Measurements from ENCODE around the gene INVS. TPM values are rescaled to one million over a fixed set of nuclear protein-coding genes. Genes with fewer than 3 reads are reported as not detected.
A peak's percentile ranks its signal among the peaks of the same experiment; 100 is the strongest.

The INVS gene
- total RNA-seq, 1 donor from 2014 or later, result 20.5 TPM

GRCh38 chr9:100267211-100267610, 168.2 kb downstream of the INVS start:
- no peak for TF ChIP-seq CTCF (IDR thresholded peaks at IDR 0.05; ENCODE audit: insufficient read depth, low read length, severe bottlenecking)
- FAIRE-seq (no peak), DNase-seq (ENCODE audit: low read depth) (no peak)
- H3K4me3 ChIP-seq (ENCODE audit: low read depth, low read length), result no peak overlapping the region
- H3K36me3 ChIP-seq (ENCODE audit: control insufficient read depth, insufficient read depth, low read length), result peaks cover 2% of the 10 kb centered on the region
- no peaks in the 10 kb centered on the region for H3K27me3 ChIP-seq (ENCODE audit: control insufficient read depth, insufficient read depth, low read length)

DNA sequence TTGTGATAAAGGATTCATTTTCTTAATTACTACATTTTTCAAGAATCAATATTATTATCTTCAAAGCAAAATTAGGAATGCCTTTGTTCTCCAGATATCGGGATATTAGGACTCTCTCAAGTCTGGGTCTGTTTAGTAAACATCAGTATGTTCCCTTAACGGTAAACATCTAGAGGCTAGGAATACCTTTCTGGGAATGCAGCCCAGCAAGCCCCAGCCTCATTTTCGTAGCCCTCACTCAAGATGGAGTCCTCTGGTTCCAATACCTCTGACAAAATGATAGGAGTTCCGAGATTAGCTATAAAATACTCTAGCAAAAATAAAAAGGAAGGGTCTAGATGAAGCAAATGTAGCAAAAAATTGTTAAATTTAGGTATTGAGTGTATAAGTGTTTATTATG, 169.2 kb downstream of the INVS start:
- no peak for TF ChIP-seq CTCF (IDR thresholded peaks at IDR 0.05; ENCODE audit: insufficient read depth, low read length, severe bottlenecking)
- DNase-seq (ENCODE audit: low read depth) (no peak), FAIRE-seq (no peak)
- Histone ChIP-seq H3K27me3 (ENCODE audit: control insufficient read depth, insufficient read depth, low read length) (no peaks in the 10 kb centered on the region), H3K36me3 (ENCODE audit: control insufficient read depth, insufficient read depth, low read length) (peaks cover 2% of the 10 kb centered on the region), H3K4me3 (ENCODE audit: low read depth, low read length) (no peak overlapping the region)

- TF ChIP-seq CTCF (IDR thresholded peaks at IDR 0.05; ENCODE audit: insufficient read depth, low read length, severe bottlenecking), result no peak
- H3K27me3 ChIP-seq (ENCODE audit: control insufficient read depth, insufficient read depth, low read length), result no peaks in the 10 kb centered on the region
- H3K36me3 ChIP-seq (ENCODE audit: control insufficient read depth, insufficient read depth, low read length), result peaks cover 2% of the 10 kb centered on the region
- no peak overlapping the region for H3K4me3 ChIP-seq (ENCODE audit: low read depth, low read length)
- FAIRE-seq (no peak), DNase-seq (ENCODE audit: low read depth) (no peak)
Measured at GRCh38 chr9:100269656-100270055, 170.6 kb downstream of the INVS start.

GRCh38 chr9:100277166-100277979, 178.3 kb downstream of the INVS start:
- DNase-seq (ENCODE audit: low read depth), result peak; percentile 8

DNA sequence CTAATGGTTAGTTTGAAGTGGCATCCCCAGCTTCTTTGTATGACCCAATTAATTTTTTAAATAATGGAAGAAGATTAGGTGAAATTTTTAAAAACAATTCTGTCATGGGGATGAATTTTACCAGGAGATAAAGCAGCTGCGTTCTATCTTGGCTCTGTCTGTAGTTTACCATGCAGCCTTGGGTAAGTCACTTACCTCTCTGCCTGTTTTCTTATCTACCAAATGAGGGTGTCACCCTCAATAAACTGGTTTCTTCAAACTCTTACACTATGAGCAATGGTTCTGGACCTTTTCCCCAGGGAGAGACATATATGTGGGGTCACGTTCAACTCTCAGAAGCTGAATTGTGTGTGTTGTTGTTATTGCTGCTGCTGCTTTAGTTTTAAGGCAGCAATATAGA, 182.0 kb downstream of the INVS start:
- no peak for TF ChIP-seq CTCF (IDR thresholded peaks at IDR 0.05; ENCODE audit: insufficient read depth, low read length, severe bottlenecking)
- FAIRE-seq (no peak), DNase-seq (ENCODE audit: low read depth) (no peak)
- Histone ChIP-seq H3K27me3 (ENCODE audit: control insufficient read depth, insufficient read depth, low read length) (no peaks in the 10 kb centered on the region), H3K36me3 (ENCODE audit: control insufficient read depth, insufficient read depth, low read length) (peaks cover 3% of the 10 kb centered on the region), H3K4me3 (ENCODE audit: low read depth, low read length) (no peak overlapping the region)

More at GRCh38 chr9:100277166-100277979, 178.3 kb downstream of the INVS start:
- no peak for TF ChIP-seq CTCF (IDR thresholded peaks at IDR 0.05; ENCODE audit: insufficient read depth, low read length, severe bottlenecking)
- Histone ChIP-seq H3K27me3 (ENCODE audit: control insufficient read depth, insufficient read depth, low read length) (no peaks in the 10 kb centered on the region), H3K36me3 (ENCODE audit: control insufficient read depth, insufficient read depth, low read length) (no peaks in the 10 kb centered on the region), H3K4me3 (ENCODE audit: low read depth, low read length) (no peak overlapping the region)
- no peak for FAIRE-seq

Data from bronchial epithelial cell (primary cell).